Ishikawa (cell line): ENCODE data around the gene CLSTN2.

ENCODE experiments used
- EP300 ChIP-seq: IDR thresholded peaks from 2 replicates; pipeline ENCODE4 v1.6.1; 2012; ENCODE audit warnings: borderline replicate concordance
- FOXM1 ChIP-seq: IDR thresholded peaks from 2 replicates; pipeline ENCODE4 v1.6.1; 2012; ENCODE audit warnings: low read depth, borderline replicate concordance
- TF ChIP-seq, protein P1 (sequence below): IDR thresholded peaks from 2 replicates; pipeline ENCODE4 v1.6.1; 2012
- TF ChIP-seq, protein P2 (sequence below): IDR thresholded peaks from 2 replicates; pipeline ENCODE4 v1.6.1; 2012

GRCh38 chr3:140574375-140574774 is 639.4 kb downstream of the CLSTN2 start:
- TF ChIP-seq FOXM1 (no peak), EP300 (no peak)
- TF ChIP-seq, protein P1, sequence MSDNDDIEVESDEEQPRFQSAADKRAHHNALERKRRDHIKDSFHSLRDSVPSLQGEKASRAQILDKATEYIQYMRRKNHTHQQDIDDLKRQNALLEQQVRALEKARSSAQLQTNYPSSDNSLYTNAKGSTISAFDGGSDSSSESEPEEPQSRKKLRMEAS: no peak
- TF ChIP-seq, protein P2, sequence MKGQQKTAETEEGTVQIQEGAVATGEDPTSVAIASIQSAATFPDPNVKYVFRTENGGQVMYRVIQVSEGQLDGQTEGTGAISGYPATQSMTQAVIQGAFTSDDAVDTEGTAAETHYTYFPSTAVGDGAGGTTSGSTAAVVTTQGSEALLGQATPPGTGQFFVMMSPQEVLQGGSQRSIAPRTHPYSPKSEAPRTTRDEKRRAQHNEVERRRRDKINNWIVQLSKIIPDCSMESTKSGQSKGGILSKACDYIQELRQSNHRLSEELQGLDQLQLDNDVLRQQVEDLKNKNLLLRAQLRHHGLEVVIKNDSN: no peak
